Vagina (tissue), 2 donors: Measurements from ENCODE around the gene LRRC61.
"Not testable (repeated sequence)": the region's sequence is repeated elsewhere in the genome, so short reads cannot be mapped to it uniquely, and the experiment has no call there.

Experiments
- CTCF ChIP-seq, 3 experiments: fragments of 450-650 bp in 2 of 3; fragments of 200-600 bp in 1 of 3; sonication (generic) in 1 of 3; IDR thresholded peaks; one replicate each; pipeline ENCODE4 v1.5.1; 2017 to 2019; ENCODE audit warnings: antibody characterized with exemption in 3 of 3, mild to moderate bottlenecking in 2 of 3, moderate library complexity in 2 of 3
- POLR2A ChIP-seq, 2 donors: fragments of 450-650 bp; IDR thresholded peaks; one replicate each; pipeline ENCODE4 v1.6.1; 2017; ENCODE audit warnings: antibody characterized with exemption in 2 of 2, mild to moderate bottlenecking in 2 of 2, moderate library complexity in 2 of 2
- POLR2AphosphoS5 ChIP-seq, 2 donors: sonication (generic); formaldehyde crosslinking; IDR thresholded peaks; one replicate each; pipeline ENCODE4 v1.9.0; 2017; ENCODE audit warnings: antibody characterized with exemption in 2 of 2, mild to moderate bottlenecking in 2 of 2, low read depth in 1 of 2; ENCODE audit not compliant: insufficient read depth in 1 of 2

GRCh38 chr7:150295027-150295426 is 28.1 kb upstream of the LRRC61 start:
- not testable (repeated sequence) for TF ChIP-seq POLR2A (IDR thresholded peaks at IDR 0.05); CTCF (IDR thresholded peaks at IDR 0.05); POLR2AphosphoS5 (IDR thresholded peaks at IDR 0.05; ENCODE audit: insufficient read depth in 1 of 2, low read depth in 1 of 2)
